DMS 273 (cell line): Measurements from ENCODE around the gene PRDM5.
A peak's percentile ranks its signal among the peaks of the same experiment; 100 is the strongest.

Experiments
- DNase-seq: peaks from one replicate; lab custom pipeline; 2025; ENCODE audit not compliant: unreplicated experiment; lab: John Stamatoyannopoulos, UW

The PRDM5 gene

DNA sequence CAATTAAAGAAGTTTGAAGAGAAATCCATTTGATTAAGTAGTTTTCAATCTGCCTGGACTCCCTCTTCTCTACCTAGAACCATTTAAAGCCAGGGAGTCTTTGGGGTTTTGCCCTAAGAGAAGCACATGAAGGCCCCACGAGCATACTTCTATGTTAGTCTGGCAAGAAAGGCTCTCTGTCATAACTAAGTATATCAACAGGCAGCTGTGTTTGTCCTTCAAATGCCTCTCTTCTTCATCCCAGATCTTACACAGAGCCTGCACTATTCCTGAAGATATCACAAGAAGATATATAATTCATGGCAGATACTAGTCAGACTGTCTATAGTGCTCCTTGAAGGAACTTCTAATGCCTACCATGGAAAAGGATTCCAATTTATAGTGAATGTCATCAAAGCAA lies 206.2 kb downstream of the PRDM5 start:
- DNase-seq: no peak

DNA sequence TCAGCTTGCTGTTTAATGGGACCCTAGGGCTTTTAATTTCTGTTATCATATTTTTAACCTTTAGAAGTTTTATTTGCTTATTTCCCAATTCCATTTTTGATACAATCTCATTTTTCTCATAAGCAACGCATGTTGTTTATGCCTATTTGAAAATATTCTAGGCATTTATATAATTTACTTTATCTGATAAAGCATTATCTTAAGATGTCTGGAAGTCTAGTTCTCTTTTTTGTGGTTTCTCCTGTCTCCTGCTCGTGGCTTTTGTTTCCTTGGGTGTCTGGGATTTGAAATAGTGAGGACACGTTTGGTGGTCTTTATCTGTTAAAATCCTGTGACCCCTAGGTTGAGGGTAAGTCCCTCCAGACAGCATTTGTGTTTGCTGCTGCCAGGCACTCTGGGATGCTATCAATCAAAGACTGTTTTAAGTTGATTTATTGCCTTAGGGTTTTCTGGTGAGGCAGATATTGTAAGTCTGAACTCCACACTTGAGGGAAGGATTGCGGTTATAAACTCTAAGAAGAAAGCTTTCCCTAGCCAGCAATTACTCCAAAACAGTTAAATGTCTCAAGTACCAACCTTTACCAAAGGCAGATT lies 208.0 kb downstream of the PRDM5 start:
- DNase-seq: no peak

DNA sequence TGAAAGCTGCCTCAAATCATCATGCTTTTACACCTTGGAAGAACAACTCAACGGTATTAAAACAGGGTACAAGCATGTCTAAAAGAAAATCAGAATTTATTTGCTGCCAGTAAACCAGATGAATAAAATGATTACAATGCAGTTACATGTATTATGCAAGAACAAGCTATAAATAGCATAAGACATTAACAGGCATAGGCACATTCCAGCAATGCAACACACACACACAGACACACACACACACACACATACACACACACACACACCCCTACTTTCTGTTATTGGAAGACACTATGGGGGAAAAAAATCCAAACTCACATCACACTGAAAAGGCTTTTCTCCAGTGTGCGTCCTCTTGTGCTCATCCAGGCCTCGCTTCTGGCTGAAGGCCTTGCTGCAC lies 212.5 kb downstream of the PRDM5 start:
- no peak for DNase-seq

DNA sequence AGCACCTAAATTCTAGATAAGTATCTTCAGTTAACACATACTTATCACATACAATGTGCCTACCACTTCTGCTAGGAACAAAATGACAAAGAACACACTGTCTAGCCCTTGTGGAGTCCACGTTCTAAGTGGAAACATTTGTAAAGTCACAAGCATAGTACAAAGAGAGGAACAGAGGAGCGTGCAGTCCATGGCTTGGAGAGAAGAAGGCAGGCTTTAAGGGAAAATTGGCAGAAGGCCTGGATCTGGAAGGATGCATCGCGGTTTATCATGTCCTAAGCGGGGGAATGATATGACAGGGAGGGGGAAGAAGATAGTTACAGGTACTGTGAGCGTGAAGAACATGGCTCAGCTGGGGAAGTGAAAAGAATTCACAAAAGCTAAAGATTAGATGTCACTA lies 218.0 kb downstream of the PRDM5 start:
- no peak for DNase-seq

DNA sequence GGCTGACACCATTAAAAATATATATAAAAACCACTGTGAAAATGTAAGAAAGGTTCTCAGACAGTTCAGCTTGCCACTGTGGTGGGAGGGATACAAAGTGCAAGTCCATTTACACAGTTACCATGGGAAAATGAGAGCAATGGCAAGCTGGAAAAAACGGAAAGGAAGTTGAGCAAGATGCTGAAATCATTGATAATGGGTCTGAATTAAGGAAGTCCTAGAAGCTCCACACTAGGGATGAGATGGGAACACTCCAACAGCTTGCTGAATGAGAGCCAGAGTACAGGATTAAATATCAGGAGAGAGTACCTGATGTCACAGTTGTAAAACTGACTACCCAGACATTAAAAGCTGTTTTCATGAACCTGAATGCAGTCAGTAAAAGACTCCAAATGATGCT lies 218.6 kb downstream of the PRDM5 start:
- no peak for DNase-seq

DNA sequence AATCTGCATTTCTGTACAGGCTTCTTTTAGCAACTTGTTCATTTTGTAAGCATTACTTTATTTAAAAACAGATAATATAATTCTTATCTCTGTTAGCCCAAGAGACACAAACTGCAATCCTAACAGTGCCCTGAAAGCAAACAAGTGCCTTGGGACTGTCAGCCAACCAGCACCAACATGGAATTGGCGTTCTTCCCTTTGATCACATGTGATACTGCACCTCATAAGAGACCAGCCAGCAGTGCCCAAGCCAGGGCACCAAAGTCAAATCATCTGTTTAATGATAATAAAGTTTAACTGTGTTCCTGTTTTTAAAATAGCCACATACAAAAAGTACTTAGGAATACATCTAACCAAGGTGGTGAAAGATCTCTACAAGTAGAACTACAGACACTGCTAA lies 223.2 kb downstream of the PRDM5 start:
- DNase-seq: no peak

DNA sequence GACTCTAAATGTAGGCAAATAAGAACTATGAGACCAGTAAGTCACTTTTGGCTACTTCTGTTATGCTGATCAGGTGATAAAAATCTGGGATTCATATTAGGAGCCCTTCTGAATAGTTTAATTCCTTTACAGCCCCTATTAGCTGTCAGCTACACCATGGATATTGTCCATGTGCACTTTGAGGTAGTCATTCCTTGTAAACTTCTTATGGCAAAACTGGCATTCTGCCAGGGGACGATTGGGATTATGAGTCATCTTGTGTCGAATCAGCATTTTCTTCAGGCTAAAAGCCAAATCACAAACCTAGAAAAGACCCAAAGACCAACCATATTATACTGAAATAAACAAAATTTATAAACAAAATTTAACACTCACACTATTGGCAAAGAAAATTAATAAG lies 227.6 kb downstream of the PRDM5 start:
- peak; percentile 32 for DNase-seq

DNA sequence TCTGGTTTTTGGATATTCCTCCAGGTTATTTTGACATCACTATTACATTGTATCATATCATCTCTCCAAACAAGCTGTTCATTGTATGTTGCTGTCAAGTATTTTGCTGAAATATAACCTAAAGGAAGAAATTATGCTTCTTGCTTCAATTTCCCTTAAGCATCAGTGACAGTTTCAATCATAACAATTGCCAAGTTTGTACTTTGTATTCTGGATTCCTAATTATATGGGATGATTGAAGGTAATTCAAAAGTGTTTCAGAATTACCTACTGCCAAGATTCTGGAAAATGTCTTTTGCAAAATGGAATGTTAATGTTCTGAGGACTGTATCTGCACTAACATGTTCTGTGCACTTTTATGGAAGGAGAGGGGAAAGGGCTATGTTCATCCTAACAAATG lies 228.7 kb downstream of the PRDM5 start:
- no peak for DNase-seq

DNA sequence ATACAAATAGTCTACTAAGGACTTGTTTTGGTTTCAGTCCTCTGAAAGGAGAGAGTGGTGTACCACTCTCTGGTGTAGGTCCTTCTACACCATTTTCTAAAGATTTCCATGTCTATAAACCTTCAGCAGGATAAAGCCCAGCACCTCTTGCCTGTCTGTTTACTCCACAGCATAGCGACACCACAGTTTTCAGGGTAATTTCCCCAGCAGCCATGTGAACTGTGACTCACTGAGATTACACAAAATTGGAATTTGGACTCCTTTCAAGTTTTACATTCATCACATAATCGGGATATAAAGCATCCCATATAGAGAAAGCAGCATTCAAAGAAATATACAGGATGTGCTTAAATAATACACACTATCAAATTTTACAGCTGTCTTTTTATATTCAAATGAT lies 229.6 kb downstream of the PRDM5 start:
- no peak for DNase-seq

DNA sequence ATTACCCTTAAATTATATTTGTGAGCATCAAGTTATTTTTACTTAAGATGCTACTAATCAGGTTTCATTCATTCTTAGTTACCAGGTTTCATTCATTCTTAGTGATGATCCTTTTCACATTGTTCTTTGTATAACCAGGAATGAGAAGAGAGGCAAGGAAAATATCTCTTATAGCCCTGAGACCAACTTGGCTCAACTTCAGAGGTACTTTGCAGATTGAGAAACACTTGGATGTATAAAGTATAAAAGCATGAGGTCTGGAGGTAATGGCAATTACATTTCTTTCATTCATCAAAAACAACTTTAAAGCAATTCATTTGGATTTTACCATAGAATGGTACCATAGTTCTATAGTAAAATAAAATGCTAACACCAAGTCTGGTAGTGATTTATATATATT lies 231.0 kb downstream of the PRDM5 start:
- no peak for DNase-seq

DNA sequence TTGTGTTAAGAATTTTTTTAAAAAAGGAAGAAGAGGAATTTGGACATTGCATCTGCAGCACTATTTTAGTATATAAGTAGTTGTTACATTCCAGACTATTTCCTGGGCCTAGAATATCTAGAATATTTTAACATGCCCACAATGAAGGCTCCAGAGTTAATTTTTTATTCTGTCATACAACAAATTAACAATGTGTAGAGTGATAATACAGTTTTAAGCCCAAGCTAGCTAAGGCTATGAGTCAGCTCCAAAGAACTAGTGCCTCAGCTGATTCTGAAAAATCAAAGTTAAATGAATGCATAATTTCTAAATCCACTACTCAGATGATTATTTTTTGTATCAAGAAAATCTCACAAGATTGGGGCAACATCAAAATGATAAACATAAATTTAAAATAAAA lies 231.4 kb downstream of the PRDM5 start:
- DNase-seq: no peak

DNA sequence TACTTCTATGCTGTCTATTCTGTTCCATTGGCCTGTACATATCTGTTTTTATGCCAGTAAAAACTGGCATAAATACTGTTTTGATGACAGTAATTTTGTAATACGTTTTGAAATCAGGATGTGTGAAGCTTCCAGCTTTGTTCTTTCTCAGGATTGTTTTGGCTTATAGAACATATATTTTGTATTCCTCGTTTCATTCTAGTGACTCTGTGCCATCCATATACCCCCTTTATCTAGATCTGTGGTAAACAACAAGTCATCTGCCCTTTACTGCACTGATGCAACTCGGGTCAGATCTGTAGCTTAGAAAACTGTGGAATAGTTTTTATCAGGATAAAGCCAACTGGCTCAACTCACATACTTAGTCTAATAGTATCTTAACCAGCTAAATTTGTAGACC lies 233.7 kb downstream of the PRDM5 start:
- DNase-seq: no peak

DNA sequence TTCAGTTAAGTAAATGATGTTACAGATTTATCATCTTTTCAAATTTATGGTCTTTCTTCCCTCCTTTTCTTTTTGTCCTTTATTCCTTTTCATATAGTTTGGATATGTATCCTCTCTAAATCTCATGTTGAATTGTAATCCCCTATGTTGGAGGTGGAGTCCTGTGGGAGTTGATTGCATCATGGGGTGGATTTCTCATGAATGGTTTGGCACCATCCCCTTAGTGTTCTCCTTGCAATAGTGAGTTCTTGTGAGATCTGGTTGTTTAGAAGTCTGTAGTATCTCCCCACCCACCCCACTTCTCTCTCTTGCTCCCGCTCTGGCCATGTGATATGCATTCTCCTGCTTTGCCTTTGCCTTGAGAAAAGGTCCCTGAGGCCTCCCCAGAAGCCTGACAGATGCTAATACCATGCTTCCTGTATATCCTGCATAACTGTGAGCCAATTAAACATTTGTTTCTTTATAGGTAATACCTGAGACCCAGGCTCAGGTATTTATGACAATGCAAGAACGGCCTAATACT lies 236.7 kb downstream of the PRDM5 start:
- no peak for DNase-seq

DNA sequence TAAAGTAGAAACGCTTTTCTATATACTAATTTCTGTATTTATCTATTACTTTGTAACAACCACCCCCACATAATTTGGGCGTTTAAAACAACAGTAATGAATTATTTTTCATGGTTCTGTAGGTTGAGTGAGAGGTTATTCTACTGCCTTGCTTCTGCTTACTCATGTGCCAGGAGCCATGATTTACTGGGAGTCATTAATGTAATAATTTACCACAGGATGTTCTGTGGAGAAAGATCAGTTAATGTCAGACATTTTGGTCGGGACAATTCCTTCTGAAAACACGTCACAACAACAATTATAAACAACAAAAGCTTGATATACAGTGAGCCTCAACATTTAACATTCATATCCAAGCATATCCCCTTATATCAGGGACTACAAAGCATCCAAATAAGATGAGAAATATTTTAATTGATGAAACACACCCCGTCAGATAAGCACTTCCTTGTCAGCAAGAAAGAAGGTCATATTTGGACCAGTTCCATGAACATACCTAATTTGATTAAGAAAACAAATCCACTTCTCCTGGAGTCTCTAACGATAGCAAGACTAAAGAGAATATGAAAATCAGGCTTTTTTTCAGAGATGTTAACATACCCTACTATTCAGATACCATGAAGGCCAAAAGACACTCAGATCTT lies 238.5 kb downstream of the PRDM5 start:
- no peak for DNase-seq

DNA sequence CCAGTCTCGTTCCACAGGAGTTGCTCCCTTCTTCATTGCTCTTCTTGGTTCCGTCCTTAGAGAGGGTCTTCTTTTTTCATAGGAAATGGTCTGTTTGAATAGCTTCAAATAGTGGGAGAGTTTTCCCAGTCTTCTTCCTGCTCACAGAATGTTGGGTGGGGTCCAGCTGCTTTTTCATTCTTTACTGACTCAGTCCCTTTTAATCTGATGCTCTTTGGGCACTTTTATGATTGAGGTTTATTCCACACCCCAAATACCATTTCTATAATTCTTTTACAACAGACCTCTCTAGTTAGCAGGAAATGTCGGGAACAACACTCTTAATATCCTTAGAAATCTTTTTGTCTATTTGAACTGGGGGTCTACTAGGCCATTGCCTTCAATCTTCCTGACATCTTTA lies 239.5 kb downstream of the PRDM5 start:
- DNase-seq: no peak

DNA sequence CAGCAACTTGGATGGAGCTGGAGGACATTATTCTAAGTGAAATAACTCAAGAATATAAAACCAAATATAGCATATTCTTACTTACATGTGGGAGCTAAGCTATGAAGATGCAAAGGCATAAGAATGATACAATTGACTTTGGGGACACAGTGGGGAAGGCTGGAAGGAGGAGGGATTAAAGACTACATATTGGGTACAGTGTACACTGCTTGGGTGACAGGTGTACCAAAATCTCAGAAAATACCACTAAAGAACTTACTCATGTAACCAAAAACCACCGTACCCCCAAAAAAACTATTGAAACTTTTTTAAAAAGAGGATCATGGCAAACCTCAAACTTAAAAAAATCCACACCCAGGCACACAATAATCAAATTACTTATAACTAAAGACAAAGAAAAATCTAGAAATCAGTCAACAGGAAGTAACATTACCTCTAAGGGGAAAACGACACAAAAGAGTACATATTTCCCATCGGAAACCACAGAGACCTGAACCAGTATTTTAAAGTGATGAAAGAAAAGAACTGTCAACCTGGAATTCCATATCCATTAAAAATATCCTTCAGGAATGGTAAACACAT lies 241.8 kb downstream of the PRDM5 start:
- no peak for DNase-seq

DNA sequence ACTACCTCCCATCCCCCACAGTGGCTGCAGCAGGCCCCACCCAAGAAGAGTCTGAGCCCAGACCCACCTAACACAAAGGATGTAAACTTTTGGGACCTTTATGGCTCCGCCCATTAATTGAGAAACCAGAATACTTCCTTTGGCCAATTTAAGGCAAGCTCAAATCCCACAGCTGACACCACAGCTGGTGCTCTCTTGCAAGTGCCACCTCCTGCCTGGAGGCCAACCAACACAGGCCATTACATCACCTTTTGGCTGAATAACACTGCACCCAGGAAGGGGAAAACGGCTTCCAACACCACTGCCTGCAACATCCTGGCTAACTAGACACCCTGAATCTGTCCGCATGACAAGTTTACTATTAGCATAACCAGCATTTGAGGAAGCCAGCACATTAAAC lies 248.8 kb downstream of the PRDM5 start:
- peak; percentile 3 for DNase-seq

DNA sequence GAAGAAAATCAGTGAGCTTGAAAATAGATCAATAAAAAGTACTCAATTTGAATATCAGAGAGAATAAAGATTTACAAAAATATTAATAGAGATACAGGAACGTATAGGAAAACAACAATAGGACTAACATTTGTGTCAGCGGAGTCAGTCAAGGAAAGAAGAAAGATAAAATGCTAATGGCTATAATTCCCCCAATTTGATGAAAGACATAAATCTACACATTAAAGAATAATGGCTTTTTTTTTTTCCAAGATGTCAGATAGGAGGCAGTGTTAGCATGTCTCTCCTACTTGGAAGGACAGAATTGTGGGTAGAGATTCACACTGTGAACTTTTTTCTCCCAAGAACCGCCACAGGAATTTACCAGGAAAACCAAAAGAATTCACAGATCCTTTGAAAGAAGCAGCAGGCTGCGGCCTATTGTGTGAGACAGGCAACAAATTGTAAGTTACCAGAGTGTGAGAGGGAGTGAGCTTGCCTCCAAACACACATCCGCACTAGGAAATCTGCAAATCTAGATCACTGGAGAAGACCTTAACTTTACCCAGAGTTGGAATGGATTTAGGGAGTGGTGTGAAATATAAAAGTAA lies 249.9 kb downstream of the PRDM5 start:
- DNase-seq: no peak

DNA sequence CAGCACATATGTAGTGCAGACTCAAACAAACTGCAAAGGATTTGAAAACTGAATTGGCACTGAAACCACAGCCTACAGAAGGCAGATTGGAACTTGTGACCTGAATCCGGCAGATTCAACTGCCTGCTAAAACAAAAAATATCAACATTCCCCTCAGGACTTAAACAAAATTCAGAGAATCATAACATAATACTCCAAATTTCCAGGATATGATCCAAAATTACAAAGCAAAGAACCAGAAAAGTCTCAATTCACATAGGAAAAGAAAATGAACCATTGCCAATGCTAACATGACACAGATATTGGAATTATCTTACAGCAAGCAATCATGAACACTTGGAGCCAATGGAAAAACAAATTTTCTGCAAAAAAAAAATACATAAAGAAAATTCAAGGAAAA lies 250.4 kb downstream of the PRDM5 start:
- no peak for DNase-seq

DNA sequence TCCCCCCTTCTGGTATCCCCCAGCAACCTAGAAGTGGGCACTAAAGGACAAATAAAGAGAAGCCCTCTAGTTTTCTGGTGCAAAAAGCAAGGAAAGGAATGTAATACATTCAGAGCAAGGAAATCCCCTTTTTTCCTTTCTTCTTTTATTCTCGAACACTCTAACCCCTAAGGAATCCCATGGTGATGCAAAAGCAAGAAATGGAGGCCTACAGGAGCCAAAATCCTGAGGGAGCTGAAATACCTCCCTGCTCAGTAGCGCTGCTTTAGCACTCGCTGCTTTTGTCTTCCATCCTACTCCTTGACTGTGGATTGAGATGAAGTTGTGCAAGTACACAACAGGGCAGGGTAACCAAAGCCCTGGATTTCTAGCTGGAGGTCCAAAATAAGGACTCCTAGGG lies 251.0 kb downstream of the PRDM5 start:
- DNase-seq: no peak

DNA sequence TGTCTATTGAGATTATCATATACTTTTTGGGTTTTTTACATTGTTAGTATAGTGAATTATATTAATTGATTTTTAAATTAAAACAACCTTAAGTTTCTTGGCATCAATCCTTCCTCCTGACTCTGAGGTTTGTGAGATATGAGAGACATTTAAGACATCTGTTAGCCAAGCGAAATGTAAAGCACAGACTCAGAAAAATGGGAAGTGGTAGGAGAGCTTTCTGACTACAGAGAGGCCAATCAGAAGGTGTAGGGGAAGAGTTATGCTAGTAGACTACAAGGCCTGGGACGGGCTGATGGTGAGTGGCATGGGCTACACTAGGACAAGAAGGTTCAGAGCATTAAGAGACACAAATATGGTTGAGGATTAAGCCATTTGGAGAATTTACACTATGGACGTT lies 255.4 kb downstream of the PRDM5 start:
- no peak for DNase-seq

DNA sequence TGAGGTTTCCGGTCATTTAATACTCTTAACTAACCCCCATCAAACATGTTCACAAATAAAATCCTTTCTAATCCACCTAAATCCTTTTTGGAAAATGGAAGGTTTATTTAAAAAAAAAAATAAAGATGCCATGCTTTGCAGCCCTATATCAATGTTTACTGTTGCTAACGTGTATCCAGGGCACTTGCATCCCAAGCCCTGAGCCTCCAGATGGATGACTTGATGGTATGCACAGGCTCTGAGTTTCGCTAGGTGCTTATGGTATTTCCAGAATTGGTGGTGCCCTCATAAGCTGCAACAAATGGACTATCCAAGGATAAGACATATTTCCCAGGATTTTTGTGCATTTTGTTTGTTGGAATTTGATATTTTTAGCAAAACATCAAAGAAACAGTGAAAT lies 257.7 kb downstream of the PRDM5 start:
- no peak for DNase-seq
